A673 (cell line): Measurements from ENCODE around the gene LFNG.

ENCODE experiments used
- CTCF ChIP-seq: fragments of 300-800, 200-600 bp; sonication (generic); conservative IDR thresholded peaks from 2 replicates; pipeline ENCODE4 v1.5.1; 2017; ENCODE audit warnings: low read depth, mild to moderate bottlenecking, antibody characterized with exemption, low read length, moderate library complexity, mixed read lengths
- EZH2 ChIP-seq: fragments of 200-600 bp; sonication (generic); IDR thresholded peaks from 2 replicates; pipeline ENCODE4 v1.6.1; 2017; ENCODE audit warnings: borderline replicate concordance, low read depth, mild to moderate bottlenecking, mixed read lengths, antibody characterized with exemption, low read length; ENCODE audit not compliant: poor library complexity, severe bottlenecking

GRCh38 chr7:2482725-2483451 is 36.7 kb upstream of the LFNG start:
- TF ChIP-seq CTCF (peak; percentile 25; the same call in 1 of the 2 replicates), EZH2 (no peak)
